ENCODE results near the gene DHX15. TPM values are rescaled to one million over a fixed set of nuclear protein-coding genes. Genes with fewer than 3 reads are reported as not detected.

DHX15 gene
- total and polyA plus RNA-seq, 10 of the 15 experiments (the other 5 are each of a cell fraction or from before 2014, with no cell fraction given) = 166 to 269 (median 184) TPM

DNA sequence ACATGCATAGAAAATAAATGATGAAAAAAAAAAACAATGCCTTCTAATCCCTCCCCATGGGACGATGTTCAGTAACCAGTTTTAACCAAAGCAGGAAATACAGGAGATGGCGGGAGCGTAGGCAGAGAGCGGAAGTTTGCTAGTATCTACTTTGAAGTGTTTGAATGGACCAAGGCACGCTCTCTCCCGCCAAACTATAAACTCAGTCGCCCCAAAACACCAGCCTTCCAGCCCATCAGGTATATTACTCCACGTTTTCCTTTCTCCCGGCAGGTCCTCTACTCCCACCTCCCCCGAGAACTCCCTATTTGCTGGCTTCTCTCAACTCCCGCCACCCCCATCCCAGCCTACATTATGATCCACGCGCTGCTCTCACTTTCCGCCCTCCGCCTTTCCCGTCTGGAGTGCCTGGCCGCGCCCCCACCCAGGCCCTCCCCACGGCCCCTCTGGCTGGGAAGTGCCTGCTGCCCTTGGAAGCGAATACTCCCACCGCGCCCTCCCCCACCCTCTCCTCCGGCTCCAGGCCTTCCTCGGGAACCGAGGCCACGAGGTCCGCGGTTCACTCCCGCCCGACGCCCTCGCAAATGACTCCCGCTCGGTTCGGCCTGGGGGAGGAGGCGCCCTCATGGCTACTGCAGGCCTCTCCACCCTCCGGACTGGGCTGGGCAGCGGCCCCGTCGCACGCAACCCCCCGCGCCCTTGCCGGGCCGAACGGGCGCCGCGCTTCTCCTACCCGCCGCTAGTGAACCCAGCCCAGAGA, 723 bp downstream of the DHX15 start:
- Histone ChIP-seq H3K36me3 (ENCODE audit: control insufficient read depth in 2 of 2, insufficient read depth in 2 of 2, low read length in 1 of 2) (peaks cover 0 to 7% of the 10 kb centered on the region in 2 experiments; a peak in 2 of 4 replicates), H3K4me2 (ENCODE audit: control insufficient read depth, insufficient read depth) (peak overlapping the region; percentile 56), H3K9me3 (replicated peaks; ENCODE audit: control insufficient read depth, insufficient read depth, low read length) (no peaks in the 10 kb centered on the region), H3K4me3 (peak overlapping the region; percentile 70), H2AFZ (ENCODE audit: control insufficient read depth, low read depth, low read length) (peak overlapping the region; percentile 71; the same call in 1 of the 2 replicates), H4K20me1 (ENCODE audit: control insufficient read depth, insufficient read depth) (no peaks in the 10 kb centered on the region; the same call in 1 of the 2 replicates), H3K9ac (ENCODE audit: control insufficient read depth, insufficient read depth, low read length) (peak overlapping the region; percentile 95), H3K79me2 (ENCODE audit: control insufficient read depth, insufficient read depth, low read length) (peaks cover 58% of the 10 kb centered on the region), H3K27ac (ENCODE audit: control insufficient read depth, insufficient read depth) (peak overlapping the region; percentile 89), H3K4me1 (ENCODE audit: control insufficient read depth, insufficient read depth, low read length) (peaks cover 7% of the 10 kb centered on the region), H3K27me3 (replicated peaks in 1 of 2; ENCODE audit: control insufficient read depth in 2 of 2, insufficient read depth in 2 of 2, low read length in 1 of 2) (no peaks in the 10 kb centered on the region)
- ATAC-seq (peak; percentile 51), DNase-seq (ENCODE audit: low read depth, low spot score) (no peak), FAIRE-seq (peak; percentile 68)
- SMC1A ChIA-PET (ENCODE audit: uncharacterized antibody, unreplicated experiment) = interaction anchor here (0.9 to 2.0 kb wide), 5 partner anchors 10 to 548 kb away, joined by 3 to 6 read pairs (median 3); no protein-coding TSS in a partner anchor
- CTCF ChIA-PET = interaction anchor here (0.6 to 1.9 kb wide), 8 partner anchors 14 to 108 kb away, joined by 3 to 13 read pairs (median 4); no protein-coding TSS in a partner anchor
- 3% methylated on average over 23 of the region's 51 CpGs for WGBS (ENCODE audit: insufficient coverage, insufficient replicate concordance, low lambda C conversion rate, missing lambda C conversion rate)
- POLR2A ChIA-PET = interaction anchor here (0.7 to 1.2 kb wide), 2 partner anchors 9 to 10 kb away, joined by 3 to 6 read pairs; no protein-coding TSS in a partner anchor
- intact Hi-C loops (cut with micrococcal nuclease; ENCODE audit: unreplicated experiment) (loop anchor here (5.0 to 10.0 kb wide), 2 partner anchors 651 to 794 kb away; partner anchors contain the start of genes ANAPC4 and PI4K2B), in situ Hi-C loops (cut with MboI) (loop anchor here (10.0 to 25.0 kb wide), 2 partner anchors 651 to 1246 kb away; partner anchors contain the start of gene PI4K2B)
- BruUV-seq (replicated peaks) = TSS peak; percentile 69
- RAD21 ChIA-PET (ENCODE audit: unreplicated experiment) = no interaction called here
- TF ChIP-seq PRDM15 (CRISPR knock-in tag; IDR thresholded peaks at IDR 0.05) = no peak
- no peak for TF ChIP-seq SP1 (IDR thresholded peaks at IDR 0.05; ENCODE audit: low read depth, low read length)
- TF ChIP-seq ZNF384 (IDR thresholded peaks at IDR 0.05; ENCODE audit: borderline replicate concordance, low read depth, low read length) = no peak
- TF ChIP-seq FOS (IDR thresholded peaks at IDR 0.05; ENCODE audit: borderline replicate concordance, extremely low read depth, insufficient read length) = no peak
- no peak for TF ChIP-seq CEBPB (IDR thresholded peaks at IDR 0.05; ENCODE audit: borderline replicate concordance in 1 of 2, low read depth in 2 of 2, low read length in 2 of 2)
- peak; percentile 67; the same call in 1 of the 2 replicates for TF ChIP-seq SIN3A (IDR thresholded peaks at IDR 0.05; ENCODE audit: low read depth, low read length)
- TF ChIP-seq MLLT1 (IDR thresholded peaks at IDR 0.05) = peak; percentile 45; the same call in 1 of the 2 replicates
- TF ChIP-seq TCF7 (IDR thresholded peaks at IDR 0.05; ENCODE audit: borderline replicate concordance) = 0 out of 2 replicates have a peak, but pooled peaks have one; percentile 30
- 0 out of 2 replicates have a peak, but pooled peaks have one; percentile 18 for TF ChIP-seq DPF2 (IDR thresholded peaks at IDR 0.05)
- TF ChIP-seq, protein P1, sequence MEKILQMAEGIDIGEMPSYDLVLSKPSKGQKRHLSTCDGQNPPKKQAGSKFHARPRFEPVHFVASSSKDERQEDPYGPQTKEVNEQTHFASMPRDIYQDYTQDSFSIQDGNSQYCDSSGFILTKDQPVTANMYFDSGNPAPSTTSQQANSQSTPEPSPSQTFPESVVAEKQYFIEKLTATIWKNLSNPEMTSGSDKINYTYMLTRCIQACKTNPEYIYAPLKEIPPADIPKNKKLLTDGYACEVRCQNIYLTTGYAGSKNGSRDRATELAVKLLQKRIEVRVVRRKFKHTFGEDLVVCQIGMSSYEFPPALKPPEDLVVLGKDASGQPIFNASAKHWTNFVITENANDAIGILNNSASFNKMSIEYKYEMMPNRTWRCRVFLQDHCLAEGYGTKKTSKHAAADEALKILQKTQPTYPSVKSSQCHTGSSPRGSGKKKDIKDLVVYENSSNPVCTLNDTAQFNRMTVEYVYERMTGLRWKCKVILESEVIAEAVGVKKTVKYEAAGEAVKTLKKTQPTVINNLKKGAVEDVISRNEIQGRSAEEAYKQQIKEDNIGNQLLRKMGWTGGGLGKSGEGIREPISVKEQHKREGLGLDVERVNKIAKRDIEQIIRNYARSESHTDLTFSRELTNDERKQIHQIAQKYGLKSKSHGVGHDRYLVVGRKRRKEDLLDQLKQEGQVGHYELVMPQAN (conservative IDR thresholded peaks at IDR 0.05) = peak; percentile 66
- TF ChIP-seq BMI1 (IDR thresholded peaks at IDR 0.05; ENCODE audit: borderline replicate concordance) = no peak
- 0 out of 2 replicates have a peak, but pooled peaks have one; percentile 18 for TF ChIP-seq HCFC1 (IDR thresholded peaks at IDR 0.05; ENCODE audit: low read length)
- 0 out of 2 replicates have a peak, but pooled peaks have one; percentile 8 for TF ChIP-seq IRF4 (IDR thresholded peaks at IDR 0.05; ENCODE audit: low read depth, low read length)
- TF ChIP-seq SUZ12 (IDR thresholded peaks at IDR 0.05; ENCODE audit: unreplicated experiment) = no peak
- no peak for TF ChIP-seq CBX3 (IDR thresholded peaks at IDR 0.05; ENCODE audit: borderline replicate concordance, low read depth)
- no peak for TF ChIP-seq ZSCAN29 (IDR thresholded peaks at IDR 0.05)
